Calu3 (cell line): Measurements from ENCODE around the gene B3GALT2. TPM values are rescaled to one million over a fixed set of nuclear protein-coding genes. Genes with fewer than 3 reads are reported as not detected.
A peak's percentile ranks its signal among the peaks of the same experiment; 100 is the strongest.

Experiments
- BruUV-seq: library from RNA; stranded (reverse); fragments of 400-500 nt; replicated peaks from 2 replicates; lab custom pipeline; 2021; lab: Mats Ljungman, UMichigan
- CTCF ChIA-PET: fragments of 300-600 bp; sonication (Branson Sonifier 250); formaldehyde crosslinking; loops from one replicate; lab custom pipeline; 2022; ENCODE audit warnings: antibody characterized with exemption; lab: Charles Lee
- DNase-seq: peaks from one replicate; pipeline ENCODE4 v3.0.0; 2022
- H3K27ac Mint-ChIP-seq: one replicate; pipeline ENCODE4 v1.8.0; 2022; ENCODE audit warnings: mixed read lengths; ENCODE audit not compliant: unreplicated experiment
- H3K27me3 Mint-ChIP-seq: one replicate; pipeline ENCODE4 v1.8.0; 2022; ENCODE audit warnings: mixed read lengths; ENCODE audit not compliant: unreplicated experiment
- H3K36me3 Mint-ChIP-seq: one replicate; pipeline ENCODE4 v1.8.0; 2022; ENCODE audit warnings: mild to moderate bottlenecking, moderate library complexity, mixed read lengths; ENCODE audit not compliant: insufficient read depth, unreplicated experiment
- H3K4me1 Mint-ChIP-seq: one replicate; pipeline ENCODE4 v1.8.0; 2022; ENCODE audit warnings: mild to moderate bottlenecking, low read depth, mixed read lengths; ENCODE audit not compliant: unreplicated experiment
- H3K4me3 Mint-ChIP-seq: one replicate; pipeline ENCODE4 v1.8.0; 2022; ENCODE audit warnings: mild to moderate bottlenecking, low read depth, moderate library complexity, mixed read lengths; ENCODE audit not compliant: unreplicated experiment
- H3K9me3 Mint-ChIP-seq: one replicate; pipeline ENCODE4 v1.8.0; 2022; ENCODE audit warnings: low read depth, mixed read lengths; ENCODE audit not compliant: unreplicated experiment
- CTCF ChIP-seq: fragments of 200-600 bp; IDR thresholded peaks from one replicate; pipeline ENCODE4 v1.8.0; 2022; ENCODE audit warnings: antibody characterized with exemption; ENCODE audit not compliant: unreplicated experiment
- intact Hi-C: fragments of 100-400 bp; cut with micrococcal nuclease; formaldehyde crosslinking; loops from one replicate; pipeline ENCODE4 v1.10.0; 2022; ENCODE audit not compliant: unreplicated experiment
- total RNA-seq: library from RNA; stranded (reverse); gene quantifications from 2 replicates; pipeline ENCODE4 v1.2.3, GENCODE V29; 2022

The B3GALT2 gene
- total RNA-seq, 1 experiment from 2014 or later = not detected

- peak overlapping the region; percentile 27 for H3K27ac Mint-ChIP-seq
- peaks cover 22% of the 10 kb centered on the region for H3K4me1 Mint-ChIP-seq
- H3K27me3 Mint-ChIP-seq = no peaks in the 10 kb centered on the region
- TF ChIP-seq CTCF = no peak
- H3K9me3 Mint-ChIP-seq = no peaks in the 10 kb centered on the region
- intact Hi-C loops = no loop called here
- H3K36me3 Mint-ChIP-seq = peaks cover 4% of the 10 kb centered on the region
- no TSS peak for BruUV-seq
- no peak overlapping the region for H3K4me3 Mint-ChIP-seq
- no peak for DNase-seq
- CTCF ChIA-PET = no interaction called here
Observed at GRCh38 chr1:193201021-193201420, 14.6 kb upstream of the B3GALT2 start.

- Mint-ChIP-seq H3K27ac (no peak overlapping the region), H3K9me3 (no peaks in the 10 kb centered on the region), H3K27me3 (no peaks in the 10 kb centered on the region), H3K4me3 (no peak overlapping the region), H3K4me1 (peaks cover 14% of the 10 kb centered on the region), H3K36me3 (peaks cover 4% of the 10 kb centered on the region)
- BruUV-seq = no TSS peak
- TF ChIP-seq CTCF = no peak
- intact Hi-C loops = no loop called here
- no peak for DNase-seq
- CTCF ChIA-PET = no interaction called here
Observed at GRCh38 chr1:193199940-193200339, 13.5 kb upstream of the B3GALT2 start.

GRCh38 chr1:193192586-193192985 lies 6.2 kb upstream of the B3GALT2 start:
- no peak for TF ChIP-seq CTCF
- no peaks in the 10 kb centered on the region for H3K36me3 Mint-ChIP-seq
- no TSS peak for BruUV-seq
- DNase-seq = no peak
- H3K4me3 Mint-ChIP-seq = no peak overlapping the region
- no peaks in the 10 kb centered on the region for H3K27me3 Mint-ChIP-seq
- H3K27ac Mint-ChIP-seq = no peak overlapping the region
- intact Hi-C loops = no loop called here
- no peaks in the 10 kb centered on the region for H3K9me3 Mint-ChIP-seq
- CTCF ChIA-PET = no interaction called here
- peaks cover 8% of the 10 kb centered on the region for H3K4me1 Mint-ChIP-seq

- intact Hi-C loops = no loop called here
- Mint-ChIP-seq H3K9me3 (no peaks in the 10 kb centered on the region), H3K27me3 (no peaks in the 10 kb centered on the region), H3K4me3 (no peak overlapping the region), H3K27ac (no peak overlapping the region), H3K36me3 (no peaks in the 10 kb centered on the region), H3K4me1 (peaks cover 24% of the 10 kb centered on the region)
- DNase-seq = no peak
- BruUV-seq = no TSS peak
- CTCF ChIA-PET = interaction anchor here (0.7 kb wide), 1 partner anchor 9 kb away, joined by 3 read pairs; no protein-coding TSS in a partner anchor
- peak; percentile 15 for TF ChIP-seq CTCF
Observed at GRCh38 chr1:193190096-193190744, 3.8 kb upstream of the B3GALT2 start.
